IPS-20b (cell line): ENCODE data around the gene ATP5F1E.
"Not testable (repeated sequence)": the region's sequence is repeated elsewhere in the genome, so short reads cannot be mapped to it uniquely, and the experiment has no call there.

ENCODE experiments used
- H3K27ac ChIP-seq: one replicate; pipeline ENCODE4 v1.5.1; 2013; ENCODE audit warnings: low read length
- H3K27me3 ChIP-seq: 2 replicates; pipeline ENCODE4 v1.6.1; 2013; ENCODE audit warnings: mild to moderate bottlenecking, low read length, inconsistent platforms; ENCODE audit not compliant: insufficient read depth
- H3K36me3 ChIP-seq: 2 replicates; pipeline ENCODE4 v1.6.1; 2013; ENCODE audit warnings: low read depth, mild to moderate bottlenecking, inconsistent platforms, low read length, moderate library complexity; ENCODE audit not compliant: insufficient read depth
- H3K4me1 ChIP-seq: 2 replicates; pipeline ENCODE4 v1.6.1; 2013; ENCODE audit warnings: mild to moderate bottlenecking, control low read depth, inconsistent platforms, low read length, moderate library complexity; ENCODE audit not compliant: insufficient read depth
- H3K4me3 ChIP-seq: 2 replicates; pipeline ENCODE4 v1.5.1; 2013; ENCODE audit warnings: mild to moderate bottlenecking, low read length, inconsistent platforms
- H3K9ac ChIP-seq: 2 replicates; pipeline ENCODE4 v1.6.1; 2013; ENCODE audit warnings: low read depth, mild to moderate bottlenecking, inconsistent platforms, low read length, moderate library complexity
- H3K9me3 ChIP-seq: 2 replicates; pipeline ENCODE4 v1.6.1; 2013; ENCODE audit warnings: mild to moderate bottlenecking, low read depth, low read length, inconsistent platforms; ENCODE audit not compliant: insufficient read depth

ATP5F1E gene

DNA sequence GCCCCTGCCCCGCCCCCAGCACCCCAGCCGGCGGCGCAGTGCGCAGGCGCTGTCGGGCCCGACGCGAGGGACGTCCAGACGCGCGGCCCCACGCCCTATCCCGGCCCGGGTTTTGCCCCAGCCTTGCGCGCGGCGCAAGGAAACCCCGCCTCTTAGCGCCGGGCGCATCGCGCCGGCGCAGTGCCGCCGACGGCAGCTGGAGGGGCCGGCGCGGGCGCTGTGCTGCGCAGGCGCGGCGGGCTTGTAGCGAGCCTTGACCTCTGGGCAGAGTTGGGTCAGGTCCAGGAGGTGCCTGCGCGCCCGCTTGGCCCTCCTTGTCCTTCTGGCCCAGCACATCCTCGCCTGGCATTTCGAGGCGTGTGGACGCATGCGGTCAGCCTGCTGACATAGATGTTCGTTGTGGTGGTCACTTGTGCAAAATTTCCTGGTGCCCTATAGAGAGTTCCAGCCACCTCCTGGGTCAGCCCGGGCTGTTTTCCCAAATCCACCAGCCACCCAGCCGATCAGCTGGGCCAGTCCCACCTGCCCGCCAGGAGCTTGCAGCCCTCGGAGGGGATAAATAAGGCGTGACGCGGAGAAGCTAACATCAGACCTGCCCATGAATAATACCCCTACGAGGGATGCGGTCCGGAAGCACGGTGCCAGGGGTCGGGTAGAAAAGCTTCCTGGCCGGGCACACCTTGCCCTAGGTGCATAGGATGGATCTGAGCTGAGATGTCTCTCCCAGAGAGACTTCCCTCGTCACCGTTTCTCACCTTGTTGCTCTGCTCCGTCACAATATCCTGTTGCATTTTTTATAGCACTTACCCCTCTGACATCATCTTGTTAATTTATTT lies 10.9 kb upstream of the ATP5F1E start:
- Histone ChIP-seq H3K9me3 (no peaks in the 10 kb centered on the region), H3K4me1 (no peaks in the 10 kb centered on the region), H3K9ac (peak overlapping the region; percentile 71; the same call in 1 of the 2 replicates), H3K27ac (no peak overlapping the region), H3K27me3 (peaks cover 11% of the 10 kb centered on the region; the same call in 1 of the 2 replicates), H3K4me3 (peak overlapping the region; percentile 81; the same call in 1 of the 2 replicates), H3K36me3 (peaks cover 13% of the 10 kb centered on the region)

DNA sequence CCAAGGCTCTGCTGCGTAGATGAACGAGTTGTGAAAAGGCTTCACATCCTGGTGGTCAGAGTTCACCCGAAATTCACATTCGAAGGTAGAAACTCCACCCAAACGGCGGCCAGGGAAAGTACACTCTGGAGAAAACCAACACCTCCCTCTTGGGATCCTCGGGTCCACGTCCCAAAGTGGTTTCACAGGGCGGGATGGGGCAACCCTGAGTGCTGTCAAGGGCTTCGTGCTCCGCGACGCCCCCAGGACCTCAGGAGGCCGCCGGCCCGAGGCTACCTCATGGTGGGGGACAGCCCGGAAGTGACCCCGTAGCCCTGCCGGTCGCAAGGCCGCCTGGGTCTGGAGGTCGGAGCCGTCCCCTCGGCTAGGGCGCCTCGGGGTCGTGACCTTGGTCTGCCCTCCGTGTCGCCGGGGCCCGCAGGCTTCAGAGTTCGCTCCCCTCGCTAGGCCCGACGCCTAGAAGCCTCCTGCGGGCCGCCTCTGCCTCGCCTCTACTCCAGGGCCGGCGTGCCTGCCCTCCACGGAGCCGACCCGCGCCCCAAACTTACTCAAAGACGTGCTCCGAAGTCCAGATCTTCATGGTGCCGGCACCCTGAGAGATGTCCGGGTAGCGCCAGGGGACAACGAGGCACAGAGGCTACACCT lies 10.1 kb upstream of the ATP5F1E start, which contains the start of gene PRELID3B:
TSS of gene PRELID3B (minus strand) at position 636 of the 645 bp plus-strand sequence. CDS start at position 580, 56 bp downstream.
- peak within 1 kb of the TSS; percentile 81 for H3K4me3 ChIP-seq
- H3K9me3 ChIP-seq = no peaks in the 10 kb centered on the region
- H3K4me1 ChIP-seq = no peaks in the 10 kb centered on the region
- peaks cover 4% of the 10 kb centered on the region; the same call in 1 of the 2 replicates for H3K27me3 ChIP-seq
- no peak within 1 kb of the TSS for H3K27ac ChIP-seq
- H3K36me3 ChIP-seq = peaks cover 21% of the 10 kb centered on the region
- peak within 1 kb of the TSS; percentile 71; the same call in 1 of the 2 replicates for H3K9ac ChIP-seq

DNA sequence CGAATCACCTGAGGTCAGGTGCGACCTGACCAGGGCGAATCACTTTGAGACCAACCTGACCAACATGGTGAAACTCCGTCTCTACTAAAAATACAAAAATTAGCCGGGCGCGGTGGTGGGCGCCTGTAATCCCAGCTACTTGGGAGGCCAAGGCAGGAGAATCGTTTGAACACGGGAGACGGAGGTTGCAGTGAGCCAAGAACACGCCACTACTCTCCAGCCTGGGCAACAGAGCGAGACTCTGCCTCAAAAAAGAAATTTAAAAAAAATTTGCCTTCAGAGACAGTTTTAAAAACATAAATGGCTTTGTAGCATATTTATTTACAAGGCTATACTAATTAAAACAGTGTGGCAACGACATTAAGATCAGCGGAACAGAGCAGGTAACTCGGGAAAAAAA lies 9.4 kb upstream of the ATP5F1E start:
- peaks cover 29% of the 10 kb centered on the region for H3K36me3 ChIP-seq
- H3K9me3 ChIP-seq, H3K27me3 ChIP-seq, H3K27ac ChIP-seq, H3K4me1 ChIP-seq: not testable (repeated sequence)
- peak overlapping the region; percentile 71; the same call in 1 of the 2 replicates for H3K9ac ChIP-seq
- peak overlapping the region; percentile 81 for H3K4me3 ChIP-seq

- H3K27me3 ChIP-seq = peaks cover 4% of the 10 kb centered on the region; the same call in 1 of the 2 replicates
- no peak overlapping the region for H3K9ac ChIP-seq
- H3K4me3 ChIP-seq = no peak overlapping the region
- no peak overlapping the region for H3K27ac ChIP-seq
- H3K4me1 ChIP-seq = no peaks in the 10 kb centered on the region
- peaks cover 37% of the 10 kb centered on the region for H3K36me3 ChIP-seq
- H3K9me3 ChIP-seq = no peaks in the 10 kb centered on the region
These were observed 8.5 kb upstream of the ATP5F1E start for GRCh38 chr20:59040667-59041066.

DNA sequence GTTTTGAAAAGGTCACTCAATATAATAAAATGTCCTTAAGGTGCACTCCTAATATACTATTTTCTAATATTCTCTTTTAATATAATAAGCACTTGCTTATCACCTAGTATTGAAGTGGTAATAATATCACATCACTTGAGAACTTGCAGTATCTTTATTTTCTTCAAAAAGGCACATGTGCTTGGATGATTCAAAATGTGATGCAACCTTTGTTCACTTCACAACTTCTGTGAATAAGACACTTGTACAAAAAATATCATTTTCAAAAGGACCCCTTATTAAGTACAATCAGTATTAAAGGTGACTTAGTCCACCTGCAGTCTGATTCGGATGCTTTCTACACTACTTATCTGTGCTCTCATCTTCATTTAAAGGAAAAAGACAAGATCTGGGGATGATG lies 7.1 kb upstream of the ATP5F1E start:
- Histone ChIP-seq H3K27ac (no peak overlapping the region), H3K36me3 (peaks cover 50% of the 10 kb centered on the region), H3K4me3 (no peak overlapping the region), H3K27me3 (peaks cover 4% of the 10 kb centered on the region; the same call in 1 of the 2 replicates), H3K9me3 (no peaks in the 10 kb centered on the region), H3K4me1 (no peaks in the 10 kb centered on the region), H3K9ac (no peak overlapping the region)

DNA sequence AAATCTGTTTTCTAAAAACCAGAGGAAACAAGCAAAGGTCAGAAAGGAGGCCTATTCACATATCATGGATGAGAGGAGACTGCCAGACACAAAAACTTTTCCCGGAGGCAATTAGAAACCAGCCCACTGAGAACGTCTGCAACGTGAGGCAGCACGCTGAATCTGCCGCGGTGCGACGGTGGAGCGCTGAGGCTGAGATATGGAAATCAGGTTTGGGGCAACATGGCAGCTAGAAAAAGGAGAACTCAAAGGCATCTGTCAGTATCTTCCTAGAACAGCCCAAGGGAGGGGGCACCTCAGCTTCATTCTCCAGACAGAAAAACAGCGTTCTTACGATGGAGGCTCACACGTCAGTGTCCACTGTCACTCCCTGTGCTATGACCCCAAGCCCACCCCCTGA lies 5.3 kb upstream of the ATP5F1E start:
- Histone ChIP-seq H3K4me1 (no peaks in the 10 kb centered on the region; the same call in 1 of the 2 replicates), H3K9me3 (no peaks in the 10 kb centered on the region), H3K4me3 (no peak overlapping the region), H3K27ac (no peak overlapping the region), H3K36me3 (peaks cover 58% of the 10 kb centered on the region), H3K9ac (no peak overlapping the region), H3K27me3 (peaks cover 4% of the 10 kb centered on the region; the same call in 1 of the 2 replicates)

DNA sequence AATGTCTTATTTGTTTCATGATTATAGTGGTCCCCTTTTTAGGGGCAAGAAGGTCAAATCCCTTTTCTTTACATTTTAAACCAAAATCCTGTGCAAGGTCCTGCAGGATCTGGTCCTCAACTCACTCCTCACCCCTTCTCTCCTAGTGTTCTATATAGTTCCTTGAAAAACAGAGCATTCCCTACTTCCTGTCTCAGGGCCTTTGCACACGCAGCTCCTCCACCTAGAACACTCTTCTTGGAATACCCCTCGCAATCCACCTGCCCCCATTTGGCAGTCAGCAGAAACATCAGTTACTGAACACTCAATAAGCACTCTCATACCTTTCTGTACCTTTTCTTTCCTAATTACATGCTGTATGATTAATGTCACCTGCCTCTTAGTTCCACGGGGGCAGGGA lies 3.2 kb upstream of the ATP5F1E start:
- Histone ChIP-seq H3K9me3 (no peaks in the 10 kb centered on the region), H3K36me3 (peaks cover 57% of the 10 kb centered on the region), H3K4me1 (peaks cover 7% of the 10 kb centered on the region; the same call in 1 of the 2 replicates), H3K9ac (no peak overlapping the region), H3K27ac (no peak overlapping the region), H3K4me3 (no peak overlapping the region), H3K27me3 (peaks cover 16% of the 10 kb centered on the region)

GRCh38 chr20:59033616-59034165 lies 1.6 kb upstream of the ATP5F1E start:
- H3K9me3 ChIP-seq = no peaks in the 10 kb centered on the region
- peaks cover 68% of the 10 kb centered on the region for H3K36me3 ChIP-seq
- H3K27ac ChIP-seq = no peak overlapping the region
- no peak overlapping the region for H3K4me3 ChIP-seq
- H3K9ac ChIP-seq = no peak overlapping the region
- H3K27me3 ChIP-seq = peaks cover 33% of the 10 kb centered on the region
- peaks cover 7% of the 10 kb centered on the region; the same call in 1 of the 2 replicates for H3K4me1 ChIP-seq

DNA sequence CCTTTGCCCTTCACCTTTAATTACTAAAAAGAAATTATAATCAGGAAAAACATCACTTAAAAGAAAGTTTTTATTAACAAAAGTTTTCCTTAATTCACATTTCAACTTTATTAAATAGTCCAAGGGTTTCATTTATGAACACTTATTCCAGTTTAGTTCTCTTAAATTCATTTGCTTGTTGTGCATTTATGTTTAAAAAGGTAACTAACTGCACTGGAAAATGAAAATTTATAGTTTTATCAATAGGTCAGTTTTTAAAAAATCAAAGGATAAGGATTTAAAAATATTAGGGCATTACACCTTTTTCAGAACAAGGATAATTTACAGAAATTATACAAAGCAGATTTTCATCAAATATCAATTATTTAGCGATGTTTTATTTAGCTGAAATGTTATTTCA lies 958 bp upstream of the ATP5F1E start:
- Histone ChIP-seq H3K4me3 (peak overlapping the region; percentile 68), H3K36me3 (peaks cover 70% of the 10 kb centered on the region), H3K27ac (no peak overlapping the region), H3K9ac (no peak overlapping the region; the same call in 1 of the 2 replicates), H3K4me1 (peaks cover 7% of the 10 kb centered on the region; the same call in 1 of the 2 replicates), H3K27me3 (peaks cover 39% of the 10 kb centered on the region), H3K9me3 (no peaks in the 10 kb centered on the region)

DNA sequence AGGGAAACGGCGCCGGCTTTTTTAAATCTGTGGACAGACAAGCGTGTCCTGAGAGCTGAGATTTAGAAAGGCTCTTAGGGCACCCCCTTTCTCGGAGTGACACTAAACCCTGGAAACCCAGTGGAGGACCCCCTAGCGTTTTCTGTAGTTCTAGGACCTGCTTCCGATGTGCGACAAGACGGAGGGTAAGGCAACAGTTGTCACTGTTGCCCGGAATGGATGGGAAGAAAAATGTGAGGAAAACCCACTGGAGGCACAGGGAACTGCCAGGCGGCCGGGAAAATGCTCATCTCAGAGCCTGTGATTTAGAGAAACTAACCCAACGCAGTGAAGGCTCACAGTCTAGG lies 551 bp upstream of the ATP5F1E start:
- peak overlapping the region; percentile 68 for H3K4me3 ChIP-seq
- no peak overlapping the region for H3K27ac ChIP-seq
- peak overlapping the region; percentile 79; the same call in 1 of the 2 replicates for H3K9ac ChIP-seq
- peaks cover 43% of the 10 kb centered on the region for H3K27me3 ChIP-seq
- peaks cover 7% of the 10 kb centered on the region; the same call in 1 of the 2 replicates for H3K4me1 ChIP-seq
- H3K9me3 ChIP-seq = no peaks in the 10 kb centered on the region
- H3K36me3 ChIP-seq = peaks cover 70% of the 10 kb centered on the region

DNA sequence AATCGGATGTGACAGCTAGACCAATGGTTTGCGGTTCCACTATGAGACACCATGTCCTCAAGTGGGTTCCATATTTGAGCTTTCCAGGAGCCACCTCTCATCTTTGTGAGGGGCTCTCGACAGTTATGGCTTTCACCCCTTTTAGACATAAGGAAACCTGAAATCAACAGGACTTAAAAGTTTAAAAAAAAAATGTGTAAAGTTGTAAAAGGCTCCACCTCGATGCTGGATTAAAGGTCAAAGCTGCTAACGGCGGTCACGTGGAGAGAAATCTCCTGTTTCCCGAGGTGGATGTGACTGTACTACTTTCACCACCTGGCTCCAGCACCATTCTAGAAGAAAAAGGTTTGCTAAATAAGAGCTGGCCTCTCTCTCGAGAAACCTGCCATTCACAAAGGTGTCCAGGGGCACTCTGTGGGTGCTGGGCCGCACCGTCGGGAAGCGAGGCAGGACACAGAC lies 542 bp downstream of the ATP5F1E start:
- peak overlapping the region; percentile 66 for H3K27ac ChIP-seq
- H3K4me1 ChIP-seq = peaks cover 7% of the 10 kb centered on the region; the same call in 1 of the 2 replicates
- H3K9ac ChIP-seq = peak overlapping the region; percentile 92
- H3K4me3 ChIP-seq = peak overlapping the region; percentile 83
- peaks cover 70% of the 10 kb centered on the region for H3K36me3 ChIP-seq
- peaks cover 54% of the 10 kb centered on the region for H3K27me3 ChIP-seq
- no peaks in the 10 kb centered on the region for H3K9me3 ChIP-seq
